Measurements from ENCODE around the gene SYCE3. TPM values are rescaled to one million over a fixed set of nuclear protein-coding genes. Genes with fewer than 3 reads are reported as not detected.

SYCE3 gene
- total and polyA plus RNA-seq, 2 experiments from 2014 or later = not detected

GRCh38 chr22:50581031-50581949, 18.6 kb upstream of the SYCE3 start:
- H3K9me2 ChIP-seq (ENCODE audit: insufficient read depth) = no peaks in the 10 kb centered on the region
- TF ChIP-seq JUNB (IDR thresholded peaks at IDR 0.05; ENCODE audit: unreplicated experiment) = no peak
- TF ChIP-seq ZNF462 (CRISPR knock-in tag; IDR thresholded peaks at IDR 0.05) = no peak
- TF ChIP-seq CTCF (conservative IDR thresholded peaks at IDR 0.05; ENCODE audit: low read depth in 2 of 2) = no peak
- no peak for TF ChIP-seq CREB1 (CRISPR knock-in tag; IDR thresholded peaks at IDR 0.05; ENCODE audit: low read depth)
- no peak for TF ChIP-seq POLR2AphosphoS5 (IDR thresholded peaks at IDR 0.05; ENCODE audit: low read depth)
- TF ChIP-seq ZNF331 (CRISPR knock-in tag; IDR thresholded peaks at IDR 0.05; ENCODE audit: low read depth) = no peak
- no peak for TF ChIP-seq STAT1 (IDR thresholded peaks at IDR 0.05; ENCODE audit: unreplicated experiment)
- TF ChIP-seq EZH2 (IDR thresholded peaks at IDR 0.05; ENCODE audit: low read depth, unreplicated experiment) = no peak
- DNase-seq (ENCODE audit: low spot score) (no peak), ATAC-seq (no peak)
- peaks cover 8% of the 10 kb centered on the region for H3K4me1 ChIP-seq (ENCODE audit: insufficient read depth)
- peak overlapping the region; percentile 76 for H3K27ac ChIP-seq (ENCODE audit: low read depth)
- H3K9me3 Mint-ChIP-seq = no peaks in the 10 kb centered on the region
- no peak overlapping the region for H3K27ac Mint-ChIP-seq
- H4K20me1 ChIP-seq (replicated peaks; ENCODE audit: insufficient read depth) = peaks cover 3% of the 10 kb centered on the region; the same call in 1 of the 2 replicates
- H3K4me2 ChIP-seq = peak overlapping the region; percentile 91
- peaks cover 2% of the 10 kb centered on the region; the same call in 2 of the 3 replicates for H3K36me3 Mint-ChIP-seq (ENCODE audit: low read depth)
- H3K4me3 Mint-ChIP-seq = peak overlapping the region; percentile 86
- no peaks in the 10 kb centered on the region for H3K79me2 ChIP-seq (replicated peaks; ENCODE audit: insufficient read depth)
- 0 out of 2 replicates have a peak, but pooled peaks cover 6% of the 10 kb centered on the region for H3K27me3 ChIP-seq (ENCODE audit: insufficient read depth)
- peak overlapping the region; percentile 78 for H3K4me3 ChIP-seq
- peaks cover 7% of the 10 kb centered on the region for H3K4me1 Mint-ChIP-seq
- H2AFZ ChIP-seq = no peak overlapping the region
- H3K36me3 ChIP-seq (ENCODE audit: insufficient read depth) = no peaks in the 10 kb centered on the region
- peaks cover 9% of the 10 kb centered on the region for H3K27me3 Mint-ChIP-seq (ENCODE audit: insufficient read depth, low read depth, poor library complexity)
- H3F3A ChIP-seq (replicated peaks; ENCODE audit: low read depth) = peaks cover 12% of the 10 kb centered on the region

Measured in GM23338 (cell line).